Raji (cell line): Measurements from ENCODE around the gene STPG3.

ENCODE experiments used
- POLR2A ChIP-seq: IDR thresholded peaks from 2 replicates; pipeline ENCODE4 v1.6.1; 2011; ENCODE audit warnings: low read depth, low read length, control low read depth; ENCODE audit not compliant: insufficient read depth

Gene STPG3

GRCh38 chr9:137294681-137295237 lies 43.7 kb downstream of the STPG3 start:
- 0 out of 2 replicates have a peak, but pooled peaks have one; percentile 8 for TF ChIP-seq POLR2A

GRCh38 chr9:137295238-137295811 lies 44.2 kb downstream of the STPG3 start:
- no peak for TF ChIP-seq POLR2A

- no peak for TF ChIP-seq POLR2A
Observed at GRCh38 chr9:137295849-137296669, 45.0 kb downstream of the STPG3 start.

- TF ChIP-seq POLR2A, result no peak
Observed at GRCh38 chr9:137296670-137297664, 45.9 kb downstream of the STPG3 start.

GRCh38 chr9:137297966-137298365 lies 46.9 kb downstream of the STPG3 start:
- TF ChIP-seq POLR2A, result no peak

- TF ChIP-seq POLR2A, result no peak
Observed at GRCh38 chr9:137298401-137299202, 47.5 kb downstream of the STPG3 start.

GRCh38 chr9:137299203-137299565 lies 48.1 kb downstream of the STPG3 start:
- TF ChIP-seq POLR2A, result no peak

GRCh38 chr9:137299938-137300337 lies 48.9 kb downstream of the STPG3 start:
- TF ChIP-seq POLR2A, result no peak

GRCh38 chr9:137300567-137301080 lies 49.5 kb downstream of the STPG3 start:
- TF ChIP-seq POLR2A, result no peak

GRCh38 chr9:137301081-137301947 lies 50.2 kb downstream of the STPG3 start:
- TF ChIP-seq POLR2A, result no peak

GRCh38 chr9:137302118-137302448 lies 51.0 kb downstream of the STPG3 start, which contains the start of gene NRARP:
TSS of gene NRARP (minus strand) at chr9:137302271. CDS start at chr9:137301928, 343 bp downstream.
- peak; percentile 65 for TF ChIP-seq POLR2A

GRCh38 chr9:137302449-137303150 lies 51.5 kb downstream of the STPG3 start:
- no peak for TF ChIP-seq POLR2A
